DMS 273 (cell line): Measurements from ENCODE around the gene SUGCT.

ENCODE experiments used
- DNase-seq: peaks from one replicate; lab custom pipeline; 2025; ENCODE audit not compliant: unreplicated experiment; lab: John Stamatoyannopoulos, UW

Gene SUGCT

GRCh38 chr7:40316176-40316575, 181.4 kb downstream of the SUGCT start:
- peak; percentile 22 for DNase-seq

GRCh38 chr7:40324914-40325313, 190.1 kb downstream of the SUGCT start:
- no peak for DNase-seq

- no peak for DNase-seq
These were observed 192.3 kb downstream of the SUGCT start for GRCh38 chr7:40327113-40327512.

GRCh38 chr7:40327873-40328272, 193.1 kb downstream of the SUGCT start:
- DNase-seq, result no peak

- DNase-seq, result peak; percentile 80
These were observed 194.9 kb downstream of the SUGCT start for GRCh38 chr7:40329601-40330153.

- DNase-seq, result no peak
These were observed 195.6 kb downstream of the SUGCT start for GRCh38 chr7:40330408-40330807.

- no peak for DNase-seq
These were observed 197.1 kb downstream of the SUGCT start for GRCh38 chr7:40331915-40332314.

GRCh38 chr7:40332516-40332915, 197.7 kb downstream of the SUGCT start:
- DNase-seq, result no peak

GRCh38 chr7:40341836-40342235, 207.0 kb downstream of the SUGCT start:
- no peak for DNase-seq

- DNase-seq, result no peak
These were observed 211.7 kb downstream of the SUGCT start for GRCh38 chr7:40346554-40346953.

- DNase-seq, result no peak
These were observed 213.4 kb downstream of the SUGCT start for GRCh38 chr7:40348126-40348728.

GRCh38 chr7:40350100-40350499, 215.3 kb downstream of the SUGCT start:
- DNase-seq, result no peak

GRCh38 chr7:40354711-40355110, 219.9 kb downstream of the SUGCT start:
- DNase-seq, result no peak

GRCh38 chr7:40356312-40356711, 221.5 kb downstream of the SUGCT start:
- DNase-seq, result no peak

- no peak for DNase-seq
These were observed 222.3 kb downstream of the SUGCT start for GRCh38 chr7:40356871-40357709.

- DNase-seq, result no peak
These were observed 235.0 kb downstream of the SUGCT start for GRCh38 chr7:40369641-40370277.

- DNase-seq, result no peak
These were observed 237.1 kb downstream of the SUGCT start for GRCh38 chr7:40371806-40372440.

- DNase-seq, result no peak
These were observed 239.8 kb downstream of the SUGCT start for GRCh38 chr7:40374575-40374974.

- DNase-seq, result no peak
These were observed 245.3 kb downstream of the SUGCT start for GRCh38 chr7:40380111-40380510.

GRCh38 chr7:40382145-40382544, 247.3 kb downstream of the SUGCT start:
- no peak for DNase-seq

GRCh38 chr7:40393660-40394059, 258.9 kb downstream of the SUGCT start:
- DNase-seq, result no peak
